PFSK-1 (cell line): ENCODE measurements around the gene GFOD1.

ENCODE experiments used
- FOXP2 ChIP-seq: optimal IDR thresholded peaks from 2 replicates; pipeline ENCODE3; 2011; ENCODE audit warnings: borderline replicate concordance, control low read depth, inconsistent platforms; ENCODE audit not compliant: insufficient read depth; ENCODE audit errors: extremely low read length, extremely low read depth
- POLR2AphosphoS5 ChIP-seq: IDR thresholded peaks from 2 replicates; pipeline ENCODE4 v1.6.1; 2012; ENCODE audit warnings: low read depth, mild to moderate bottlenecking, control low read depth, low read length, moderate library complexity
- SIN3A ChIP-seq: IDR thresholded peaks from 2 replicates; pipeline ENCODE4 v1.6.1; 2012; ENCODE audit warnings: mild to moderate bottlenecking, low read length, moderate library complexity, borderline replicate concordance; ENCODE audit not compliant: insufficient read depth
- TAF1 ChIP-seq: IDR thresholded peaks from 2 replicates; pipeline ENCODE4 v1.6.1; 2012; ENCODE audit warnings: low read length, control low read depth, borderline replicate concordance; ENCODE audit not compliant: insufficient read depth

DNA sequence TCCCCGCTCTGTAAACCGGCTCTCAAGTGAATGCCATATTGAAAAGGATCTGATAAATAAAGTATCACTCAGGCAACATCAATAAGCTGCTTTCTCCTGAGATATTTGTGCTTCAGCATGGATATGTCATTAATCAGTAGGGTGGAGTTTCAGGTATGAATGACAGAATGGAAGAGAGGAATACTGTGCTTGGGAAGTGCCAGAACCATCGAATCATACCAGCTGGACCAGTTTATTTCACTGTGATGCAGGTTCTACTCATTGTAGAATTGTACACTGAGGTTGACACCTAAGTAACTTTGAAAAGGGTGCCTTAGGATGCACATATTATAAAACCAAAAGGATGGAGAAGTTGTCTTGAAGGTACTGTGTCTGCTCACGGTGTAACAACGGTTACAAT is 141.2 kb downstream of the GFOD1 start:
- TF ChIP-seq POLR2AphosphoS5 (no peak), TAF1 (no peak), FOXP2 (no peak), SIN3A (no peak)
